Epithelial cell of proximal tubule (primary cell): ENCODE data around the gene SPSB2. TPM values are rescaled to one million over a fixed set of nuclear protein-coding genes. Genes with fewer than 3 reads are reported as not detected.
"Not testable (repeated sequence)": the region's sequence is repeated elsewhere in the genome, so short reads cannot be mapped to it uniquely, and the experiment has no call there.

Experiments
- DNase-seq: peaks from one replicate; pipeline ENCODE4 v3.0.0-alpha.2; 2011; ENCODE audit warnings: low read depth
- H3K4me3 ChIP-seq: 2 replicates; pipeline ENCODE4 v1.5.1; 2011; ENCODE audit warnings: low read depth, mild to moderate bottlenecking, low read length
- CTCF ChIP-seq: conservative IDR thresholded peaks from 2 replicates; pipeline ENCODE4 v1.5.1; 2012; ENCODE audit warnings: low read depth, mild to moderate bottlenecking, low read length
- total RNA-seq: library from RNA; depleted of rRNA; stranded (reverse); fragments of >200 nt; gene quantifications from 2 replicates; pipeline ENCODE4 v1.2.3, GENCODE V29; 2015

Gene SPSB2
- total RNA-seq, 1 donor from 2014 or later: 17.2 TPM

- peak; percentile 92 for TF ChIP-seq CTCF
- DNase-seq: no peak
Observed at GRCh38 chr12:6872073-6873048, 742 bp downstream of the SPSB2 start.

GRCh38 chr12:6871052-6871957 is 1.8 kb downstream of the SPSB2 start:
- H3K4me3 ChIP-seq: peak overlapping the region; percentile 92

More at GRCh38 chr12:6872073-6873048, 742 bp downstream of the SPSB2 start:
- H3K4me3 ChIP-seq: peak overlapping the region; percentile 92

GRCh38 chr12:6870304-6870703 is 2.8 kb downstream of the SPSB2 start:
- H3K4me3 ChIP-seq, DNase-seq: not testable (repeated sequence)

More at GRCh38 chr12:6871052-6871957, 1.8 kb downstream of the SPSB2 start:
- peak; percentile 3 for TF ChIP-seq CTCF
- DNase-seq: no peak

GRCh38 chr12:6869049-6870021 is 3.8 kb downstream of the SPSB2 start:
- peak; percentile 90 for TF ChIP-seq CTCF
- DNase-seq: no peak
- peak overlapping the region; percentile 89 for H3K4me3 ChIP-seq

- no peak for DNase-seq
- TF ChIP-seq CTCF: peak; percentile 32
Observed at GRCh38 chr12:6868211-6869048, 4.7 kb downstream of the SPSB2 start.

GRCh38 chr12:6867413-6868210 is 5.5 kb downstream of the SPSB2 start, which contains the start of gene TPI1:
TPI1 (plus strand) TSS chr12:6867531; CDS start chr12:6867567, 36 bp downstream.
- DNase-seq: no peak
- TF ChIP-seq CTCF: no peak
- peak within 1 kb of the TSS; percentile 89 for H3K4me3 ChIP-seq

More at GRCh38 chr12:6868211-6869048, 4.7 kb downstream of the SPSB2 start:
- peak overlapping the region; percentile 89 for H3K4me3 ChIP-seq
